ENCODE results near the gene FAM13C.

Gene FAM13C

DNA sequence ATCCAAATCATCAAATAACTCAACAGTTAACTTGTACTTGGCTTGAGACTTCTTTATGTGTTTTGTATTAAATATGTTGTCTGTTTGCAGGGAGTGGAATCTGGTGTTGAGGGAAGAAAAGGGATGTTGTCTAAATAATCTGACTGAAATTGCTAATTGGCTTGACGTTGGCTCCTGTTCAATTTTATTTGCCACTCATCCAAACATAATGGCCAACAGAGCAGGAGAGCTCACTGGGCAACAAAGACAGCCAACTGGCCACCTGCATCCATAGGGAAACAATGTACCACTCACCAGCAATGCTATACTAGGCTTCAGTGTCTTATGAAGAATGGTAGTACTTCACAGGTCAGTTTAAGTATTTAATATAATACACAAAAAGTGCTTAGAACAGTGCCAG is 80.5 kb downstream of the FAM13C start:
- Histone ChIP-seq H3K27ac (ENCODE audit: low read depth, low read length) (no peak overlapping the region), H3K27me3 (ENCODE audit: control insufficient read depth, insufficient read depth, low read length) (no peaks in the 10 kb centered on the region), H3K36me3 (ENCODE audit: control insufficient read depth, insufficient read depth, low read length) (no peaks in the 10 kb centered on the region), H3K9ac (ENCODE audit: low read depth, low read length) (no peak overlapping the region), H3K4me3 (ENCODE audit: low read depth, low read length) (no peak overlapping the region), H3K4me1 (ENCODE audit: control insufficient read depth, insufficient read depth, low read length) (0 out of 2 replicates have a peak, but pooled peaks cover 9% of the 10 kb centered on the region), H3K9me3 (ENCODE audit: control insufficient read depth, insufficient read depth, low read length) (no peaks in the 10 kb centered on the region)

DNA sequence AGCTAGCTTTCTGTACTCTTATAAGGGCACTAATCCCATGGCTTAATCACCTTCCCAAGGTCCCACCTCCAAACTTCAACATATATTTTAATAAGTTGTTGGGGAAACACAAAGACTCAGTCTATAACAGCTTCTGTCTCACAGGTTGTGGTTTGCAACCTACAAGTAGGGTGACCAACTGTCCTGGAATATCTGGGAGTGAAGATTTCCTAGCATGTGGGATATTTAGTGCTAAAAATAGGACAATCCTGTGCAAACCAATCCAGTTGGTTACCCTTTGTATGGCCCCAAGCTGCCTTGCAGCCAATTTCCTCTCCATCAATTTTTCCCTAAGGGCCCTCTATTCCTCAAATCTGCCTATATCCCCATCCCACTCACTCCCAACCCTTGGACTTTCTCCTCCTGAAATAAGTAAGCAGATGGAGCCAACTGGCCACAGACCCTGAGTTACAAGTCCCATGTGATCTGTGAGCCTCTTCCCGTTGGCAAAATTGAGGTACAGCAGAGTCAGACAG is 82.3 kb downstream of the FAM13C start:
- Histone ChIP-seq H3K27me3 (ENCODE audit: control insufficient read depth, insufficient read depth, low read length) (no peaks in the 10 kb centered on the region), H3K27ac (ENCODE audit: low read depth, low read length) (no peak overlapping the region), H3K4me1 (ENCODE audit: control insufficient read depth, insufficient read depth, low read length) (0 out of 2 replicates have a peak, but pooled peaks cover 9% of the 10 kb centered on the region), H3K4me3 (ENCODE audit: low read depth, low read length) (no peak overlapping the region), H3K36me3 (ENCODE audit: control insufficient read depth, insufficient read depth, low read length) (no peaks in the 10 kb centered on the region), H3K9ac (ENCODE audit: low read depth, low read length) (no peak overlapping the region), H3K9me3 (ENCODE audit: control insufficient read depth, insufficient read depth, low read length) (no peaks in the 10 kb centered on the region)

DNA sequence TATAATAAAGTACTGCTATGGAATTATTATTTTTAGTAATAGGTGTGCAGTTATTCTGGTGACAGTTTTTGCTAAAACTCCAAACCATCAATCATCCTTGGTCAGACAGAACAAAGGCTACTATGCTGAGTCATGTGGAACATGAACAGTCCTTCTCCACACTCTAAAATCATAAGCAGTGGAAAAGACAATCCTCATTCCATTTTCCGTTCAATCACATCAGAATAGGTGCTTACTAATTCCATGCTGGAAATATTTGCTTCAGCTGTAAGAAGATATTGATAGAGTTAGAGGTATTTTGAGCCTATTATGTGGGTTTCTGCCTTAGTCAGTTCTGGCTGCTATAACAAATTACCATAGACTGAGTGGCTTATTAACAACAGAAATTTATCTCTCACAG is 82.9 kb downstream of the FAM13C start:
- no peaks in the 10 kb centered on the region for H3K36me3 ChIP-seq (ENCODE audit: control insufficient read depth, insufficient read depth, low read length)
- H3K27me3 ChIP-seq (ENCODE audit: control insufficient read depth, insufficient read depth, low read length), result no peaks in the 10 kb centered on the region
- no peak overlapping the region for H3K27ac ChIP-seq (ENCODE audit: low read depth, low read length)
- 0 out of 2 replicates have a peak, but pooled peaks cover 9% of the 10 kb centered on the region for H3K4me1 ChIP-seq (ENCODE audit: control insufficient read depth, insufficient read depth, low read length)
- no peak overlapping the region for H3K9ac ChIP-seq (ENCODE audit: low read depth, low read length)
- no peaks in the 10 kb centered on the region for H3K9me3 ChIP-seq (ENCODE audit: control insufficient read depth, insufficient read depth, low read length)
- H3K4me3 ChIP-seq (ENCODE audit: low read depth, low read length), result no peak overlapping the region

DNA sequence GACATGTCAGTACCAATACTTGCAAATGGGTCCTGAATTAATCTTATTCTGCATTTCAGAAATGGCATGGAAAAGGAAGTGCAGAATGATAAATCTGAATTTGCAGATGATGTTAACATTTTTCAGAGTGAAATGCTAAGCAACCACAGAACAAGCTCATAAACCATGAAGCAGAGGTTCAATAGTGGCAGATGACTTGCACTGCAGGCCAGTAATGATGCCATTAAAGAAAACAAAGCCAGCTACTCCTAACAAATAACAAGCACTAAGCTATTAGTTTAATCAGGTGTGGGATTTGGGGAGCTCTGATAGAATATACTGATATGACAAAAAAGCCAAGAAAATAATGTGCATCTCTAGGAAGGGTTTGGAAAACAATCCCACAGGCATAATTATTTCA is 85.4 kb downstream of the FAM13C start:
- no peaks in the 10 kb centered on the region for H3K9me3 ChIP-seq (ENCODE audit: control insufficient read depth, insufficient read depth, low read length)

DNA sequence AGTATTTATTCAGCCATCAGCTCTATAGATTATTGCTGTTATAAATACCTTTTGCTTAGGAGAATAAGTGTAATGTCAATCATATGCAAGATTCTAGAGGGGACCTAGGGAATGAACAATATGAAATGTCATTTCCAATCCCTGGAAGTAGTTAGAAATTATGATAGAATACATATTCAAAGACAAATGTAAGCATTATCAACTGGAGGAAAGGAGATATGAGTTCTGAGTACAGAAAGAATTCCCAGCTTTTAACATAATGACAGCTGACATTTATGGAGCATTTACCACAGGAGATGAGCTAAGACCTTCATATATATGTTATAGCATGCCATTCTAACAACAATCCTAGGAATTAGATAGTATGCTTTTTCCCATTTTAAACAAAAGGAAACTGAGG is 86.2 kb downstream of the FAM13C start:
- no peak overlapping the region for H3K27ac ChIP-seq (ENCODE audit: low read depth, low read length)
- no peak overlapping the region for H3K9ac ChIP-seq (ENCODE audit: low read depth, low read length)
- no peaks in the 10 kb centered on the region for H3K4me1 ChIP-seq (ENCODE audit: control insufficient read depth, insufficient read depth, low read length)
- H3K9me3 ChIP-seq (ENCODE audit: control insufficient read depth, insufficient read depth, low read length), result no peaks in the 10 kb centered on the region
- no peaks in the 10 kb centered on the region for H3K27me3 ChIP-seq (ENCODE audit: control insufficient read depth, insufficient read depth, low read length)
- H3K36me3 ChIP-seq (ENCODE audit: control insufficient read depth, insufficient read depth, low read length), result no peaks in the 10 kb centered on the region
- H3K4me3 ChIP-seq (ENCODE audit: low read depth, low read length), result no peak overlapping the region

More for the DNA sequence above, 85.4 kb downstream of the FAM13C start:
- Histone ChIP-seq H3K36me3 (ENCODE audit: control insufficient read depth, insufficient read depth, low read length) (no peaks in the 10 kb centered on the region), H3K27me3 (ENCODE audit: control insufficient read depth, insufficient read depth, low read length) (no peaks in the 10 kb centered on the region), H3K4me3 (ENCODE audit: low read depth, low read length) (no peak overlapping the region), H3K4me1 (ENCODE audit: control insufficient read depth, insufficient read depth, low read length) (no peaks in the 10 kb centered on the region), H3K27ac (ENCODE audit: low read depth, low read length) (no peak overlapping the region), H3K9ac (ENCODE audit: low read depth, low read length) (no peak overlapping the region)

DNA sequence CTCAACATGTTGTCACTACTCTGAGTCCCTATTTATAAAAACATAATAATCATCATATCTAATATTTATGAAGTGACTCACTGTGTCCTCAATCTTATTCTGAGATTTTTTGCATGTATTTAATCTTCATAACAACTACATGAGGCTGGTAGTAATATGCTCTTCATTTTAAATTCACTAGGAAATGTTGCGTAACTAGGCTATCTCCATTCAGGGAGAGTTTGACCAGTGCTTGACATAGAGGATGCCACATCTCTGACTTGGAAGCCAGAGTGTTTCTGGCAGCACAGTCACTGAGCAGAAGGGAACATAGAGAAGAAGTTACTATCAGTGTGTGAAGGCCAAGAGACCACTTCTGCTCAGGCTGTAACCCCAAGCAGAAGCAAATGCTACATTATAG is 88.9 kb downstream of the FAM13C start:
- H3K4me3 ChIP-seq (ENCODE audit: low read depth, low read length), result no peak overlapping the region
- no peak overlapping the region for H3K9ac ChIP-seq (ENCODE audit: low read depth, low read length)
- no peaks in the 10 kb centered on the region for H3K9me3 ChIP-seq (ENCODE audit: control insufficient read depth, insufficient read depth, low read length)
- H3K4me1 ChIP-seq (ENCODE audit: control insufficient read depth, insufficient read depth, low read length), result no peaks in the 10 kb centered on the region
- no peaks in the 10 kb centered on the region for H3K27me3 ChIP-seq (ENCODE audit: control insufficient read depth, insufficient read depth, low read length)
- H3K27ac ChIP-seq (ENCODE audit: low read depth, low read length), result no peak overlapping the region
- H3K36me3 ChIP-seq (ENCODE audit: control insufficient read depth, insufficient read depth, low read length), result no peaks in the 10 kb centered on the region

DNA sequence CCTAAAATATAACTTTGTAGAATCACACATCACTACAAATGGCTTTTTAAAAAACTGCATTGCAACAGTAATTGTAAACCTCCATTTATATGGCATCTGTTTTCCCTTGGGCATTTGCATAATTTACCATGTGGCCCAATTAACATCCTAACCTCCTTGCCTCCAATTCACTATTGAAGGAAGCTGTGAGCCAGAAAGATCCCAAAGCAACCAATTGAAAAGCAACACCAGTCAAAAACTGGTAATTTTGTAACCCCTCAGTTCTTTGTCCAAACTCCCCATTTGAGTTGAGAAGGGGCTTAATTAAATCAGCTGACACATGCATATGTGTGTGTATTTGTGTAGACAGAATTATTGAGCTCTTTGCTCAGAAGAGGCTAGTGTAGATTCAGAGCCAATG is 90.3 kb downstream of the FAM13C start:
- Histone ChIP-seq H3K27me3 (ENCODE audit: control insufficient read depth, insufficient read depth, low read length) (no peaks in the 10 kb centered on the region), H3K4me1 (ENCODE audit: control insufficient read depth, insufficient read depth, low read length) (no peaks in the 10 kb centered on the region)

DNA sequence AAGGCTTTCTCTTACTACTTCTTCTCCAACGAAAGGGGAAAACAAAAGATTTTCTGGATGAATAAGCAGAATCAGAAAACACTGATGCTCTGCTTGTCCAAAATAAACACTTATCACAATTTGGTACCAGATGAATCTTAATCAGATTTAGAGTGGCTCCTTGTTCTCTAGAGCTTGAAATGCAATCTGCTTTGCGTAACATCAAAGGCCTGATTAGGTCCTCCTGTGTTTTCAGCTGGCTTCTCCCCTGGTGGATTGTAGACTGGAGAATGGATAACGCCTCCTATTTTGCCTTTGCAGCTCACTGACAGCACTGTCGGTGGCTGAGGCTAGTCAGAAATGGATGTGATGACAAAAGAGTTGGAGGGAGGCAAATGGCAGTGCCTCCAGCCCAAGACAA is 91.2 kb downstream of the FAM13C start:
- Histone ChIP-seq H3K9ac (ENCODE audit: low read depth, low read length) (no peak overlapping the region), H3K9me3 (ENCODE audit: control insufficient read depth, insufficient read depth, low read length) (no peaks in the 10 kb centered on the region), H3K36me3 (ENCODE audit: control insufficient read depth, insufficient read depth, low read length) (no peaks in the 10 kb centered on the region), H3K4me3 (ENCODE audit: low read depth, low read length) (no peak overlapping the region), H3K27ac (ENCODE audit: low read depth, low read length) (no peak overlapping the region), H3K27me3 (ENCODE audit: control insufficient read depth, insufficient read depth, low read length) (no peaks in the 10 kb centered on the region), H3K4me1 (ENCODE audit: control insufficient read depth, insufficient read depth, low read length) (no peaks in the 10 kb centered on the region)

More for the DNA sequence above, 90.3 kb downstream of the FAM13C start:
- H3K9ac ChIP-seq (ENCODE audit: low read depth, low read length), result no peak overlapping the region
- no peaks in the 10 kb centered on the region for H3K9me3 ChIP-seq (ENCODE audit: control insufficient read depth, insufficient read depth, low read length)
- no peaks in the 10 kb centered on the region for H3K36me3 ChIP-seq (ENCODE audit: control insufficient read depth, insufficient read depth, low read length)
- no peak overlapping the region for H3K4me3 ChIP-seq (ENCODE audit: low read depth, low read length)
- H3K27ac ChIP-seq (ENCODE audit: low read depth, low read length), result no peak overlapping the region

DNA sequence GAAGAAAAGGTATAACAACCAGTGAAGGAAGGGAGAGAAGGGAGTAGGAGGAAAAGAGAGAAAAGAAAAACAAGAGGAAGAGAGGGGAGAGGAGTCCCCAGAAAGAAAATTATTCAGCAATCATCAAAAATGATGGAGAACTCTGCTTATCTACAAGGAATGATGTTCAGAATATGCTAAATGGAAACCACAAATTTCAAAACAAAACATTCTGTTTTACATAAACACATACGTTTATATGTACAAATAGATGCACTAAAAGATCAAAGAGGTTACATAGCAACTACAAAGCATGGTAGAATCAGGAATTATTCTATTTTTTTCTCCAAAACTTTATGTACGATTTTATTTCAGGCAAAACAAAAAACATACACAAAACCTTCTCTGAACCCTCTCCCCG is 91.9 kb downstream of the FAM13C start:
- H3K4me3 ChIP-seq (ENCODE audit: low read depth, low read length), result no peak overlapping the region
- no peaks in the 10 kb centered on the region for H3K4me1 ChIP-seq (ENCODE audit: control insufficient read depth, insufficient read depth, low read length)
- no peaks in the 10 kb centered on the region for H3K27me3 ChIP-seq (ENCODE audit: control insufficient read depth, insufficient read depth, low read length)

DNA sequence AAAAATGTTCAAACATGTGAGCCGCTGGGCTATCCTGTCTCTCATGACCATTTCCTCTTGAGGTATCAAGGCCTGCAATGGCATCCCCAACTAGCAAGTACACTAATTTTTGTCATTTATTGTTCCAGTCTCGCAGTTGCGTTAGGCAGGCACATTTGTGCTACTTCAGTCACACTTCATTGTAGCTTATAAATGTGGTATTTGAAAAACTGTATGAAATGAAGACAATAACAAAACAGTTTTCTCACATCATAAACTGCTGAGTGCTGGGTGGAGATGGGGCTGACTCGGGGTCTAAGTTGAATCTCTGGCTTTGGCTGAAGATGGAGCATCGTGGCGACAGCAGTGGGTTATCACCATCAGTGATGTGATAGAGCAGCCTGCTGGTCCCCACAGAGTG is 92.7 kb downstream of the FAM13C start:
- H3K9ac ChIP-seq (ENCODE audit: low read depth, low read length), result no peak overlapping the region
- H3K4me1 ChIP-seq (ENCODE audit: control insufficient read depth, insufficient read depth, low read length), result no peaks in the 10 kb centered on the region
- no peaks in the 10 kb centered on the region for H3K9me3 ChIP-seq (ENCODE audit: control insufficient read depth, insufficient read depth, low read length)
- no peak overlapping the region for H3K4me3 ChIP-seq (ENCODE audit: low read depth, low read length)
- no peaks in the 10 kb centered on the region for H3K36me3 ChIP-seq (ENCODE audit: control insufficient read depth, insufficient read depth, low read length)
- no peaks in the 10 kb centered on the region for H3K27me3 ChIP-seq (ENCODE audit: control insufficient read depth, insufficient read depth, low read length)
- H3K27ac ChIP-seq (ENCODE audit: low read depth, low read length), result no peak overlapping the region

More for the DNA sequence above, 91.9 kb downstream of the FAM13C start:
- no peaks in the 10 kb centered on the region for H3K36me3 ChIP-seq (ENCODE audit: control insufficient read depth, insufficient read depth, low read length)
- H3K9me3 ChIP-seq (ENCODE audit: control insufficient read depth, insufficient read depth, low read length), result no peaks in the 10 kb centered on the region
- no peak overlapping the region for H3K9ac ChIP-seq (ENCODE audit: low read depth, low read length)
- no peak overlapping the region for H3K27ac ChIP-seq (ENCODE audit: low read depth, low read length)

DNA sequence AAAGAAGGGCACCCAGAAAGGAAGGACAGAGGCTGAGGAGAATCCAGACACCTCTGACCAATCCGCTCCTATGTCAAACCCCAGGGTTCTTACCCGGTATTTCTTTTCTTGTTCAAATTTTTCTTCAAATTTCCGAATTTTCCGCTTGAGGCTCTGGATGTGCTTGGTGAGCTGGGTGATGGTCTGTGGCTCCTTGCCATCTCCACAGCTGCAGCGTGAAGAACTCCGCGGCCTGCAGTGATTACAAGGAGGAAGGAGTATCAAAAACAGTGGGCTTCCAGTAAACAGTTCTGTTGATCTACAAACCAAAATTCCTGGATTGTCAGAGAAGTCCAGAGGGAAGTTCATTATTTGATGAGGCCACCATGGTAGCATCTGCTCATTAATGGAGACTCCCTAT is 93.9 kb downstream of the FAM13C start:
- Histone ChIP-seq H3K4me3 (ENCODE audit: low read depth, low read length) (no peak overlapping the region), H3K27ac (ENCODE audit: low read depth, low read length) (no peak overlapping the region), H3K4me1 (ENCODE audit: control insufficient read depth, insufficient read depth, low read length) (no peaks in the 10 kb centered on the region)

DNA sequence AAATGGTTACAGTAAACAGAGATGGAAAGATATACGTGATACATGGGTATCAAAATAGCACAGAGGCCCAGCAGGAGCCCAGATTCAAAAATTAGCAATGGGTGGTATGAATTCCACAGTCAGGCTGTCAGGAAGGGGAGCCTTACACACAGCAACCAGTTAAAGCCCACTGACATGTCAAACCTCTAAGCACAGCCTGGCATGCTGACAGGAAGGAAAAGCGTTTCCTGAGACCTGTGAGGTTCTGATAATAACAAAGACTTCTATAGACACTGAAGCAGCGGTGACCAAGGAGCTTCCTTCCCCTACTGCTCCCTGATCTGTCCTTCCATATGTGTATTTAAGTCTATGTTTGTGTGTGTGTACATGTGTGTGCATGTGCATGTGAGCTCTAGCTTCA is 96.0 kb downstream of the FAM13C start:
- Histone ChIP-seq H3K36me3 (ENCODE audit: control insufficient read depth, insufficient read depth, low read length) (no peaks in the 10 kb centered on the region), H3K27me3 (ENCODE audit: control insufficient read depth, insufficient read depth, low read length) (no peaks in the 10 kb centered on the region), H3K9me3 (ENCODE audit: control insufficient read depth, insufficient read depth, low read length) (no peaks in the 10 kb centered on the region), H3K9ac (ENCODE audit: low read depth, low read length) (no peak overlapping the region), H3K27ac (ENCODE audit: low read depth, low read length) (no peak overlapping the region), H3K4me3 (ENCODE audit: low read depth, low read length) (no peak overlapping the region), H3K4me1 (ENCODE audit: control insufficient read depth, insufficient read depth, low read length) (no peaks in the 10 kb centered on the region)

More for the DNA sequence above, 93.9 kb downstream of the FAM13C start:
- Histone ChIP-seq H3K36me3 (ENCODE audit: control insufficient read depth, insufficient read depth, low read length) (no peaks in the 10 kb centered on the region), H3K9ac (ENCODE audit: low read depth, low read length) (no peak overlapping the region), H3K27me3 (ENCODE audit: control insufficient read depth, insufficient read depth, low read length) (no peaks in the 10 kb centered on the region), H3K9me3 (ENCODE audit: control insufficient read depth, insufficient read depth, low read length) (no peaks in the 10 kb centered on the region)
